ENCODE measurements around the gene ENPP1.

ENPP1 gene

DNA sequence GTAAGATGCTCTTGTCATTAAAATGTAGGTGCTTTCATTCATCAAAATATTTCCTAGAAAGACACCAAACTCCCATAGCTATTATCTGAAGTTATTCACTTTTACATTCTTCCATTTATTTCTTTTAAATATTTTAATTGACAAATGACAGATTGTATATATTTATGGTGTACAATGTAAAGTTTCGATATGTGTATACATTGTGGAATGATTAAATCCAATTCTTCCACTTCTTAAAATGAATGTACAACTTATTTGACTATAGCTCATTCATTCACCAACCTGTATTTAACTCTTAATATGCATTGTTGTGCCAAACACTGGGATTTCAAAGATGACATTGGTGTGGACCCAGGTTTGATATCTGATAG is 102.4 kb downstream of the ENPP1 start:
- Histone ChIP-seq H3K27ac (ENCODE audit: low read depth, low read length) (no peak overlapping the region), H3F3A (ENCODE audit: control insufficient read depth, insufficient read depth) (no peaks in the 10 kb centered on the region), H3K79me2 (ENCODE audit: control insufficient read depth, low read length) (no peaks in the 10 kb centered on the region), H4K20me1 (ENCODE audit: control insufficient read depth, insufficient read depth, low read depth, low read length) (no peaks in the 10 kb centered on the region), H3K9me2 (replicated peaks; ENCODE audit: control insufficient read depth, low read length) (no peaks in the 10 kb centered on the region), H3K36me3 (ENCODE audit: control insufficient read depth, low read length) (no peaks in the 10 kb centered on the region), H3K4me1 (ENCODE audit: control insufficient read depth, low read length) (peaks cover 21% of the 10 kb centered on the region), H3K4me3 (ENCODE audit: low read length) (no peak overlapping the region), H3K9me3 (ENCODE audit: control insufficient read depth, insufficient read depth, low read length) (no peaks in the 10 kb centered on the region), H3K4me2 (ENCODE audit: low read length) (peak overlapping the region; percentile 18; the same call in 1 of the 2 replicates), H3K27me3 (ENCODE audit: control insufficient read depth, low read length) (peaks cover 16% of the 10 kb centered on the region)
- no peak for TF ChIP-seq EZH2phosphoT487 (IDR thresholded peaks at IDR 0.05; ENCODE audit: borderline replicate concordance, low read length)
- TF ChIP-seq, protein P1, sequence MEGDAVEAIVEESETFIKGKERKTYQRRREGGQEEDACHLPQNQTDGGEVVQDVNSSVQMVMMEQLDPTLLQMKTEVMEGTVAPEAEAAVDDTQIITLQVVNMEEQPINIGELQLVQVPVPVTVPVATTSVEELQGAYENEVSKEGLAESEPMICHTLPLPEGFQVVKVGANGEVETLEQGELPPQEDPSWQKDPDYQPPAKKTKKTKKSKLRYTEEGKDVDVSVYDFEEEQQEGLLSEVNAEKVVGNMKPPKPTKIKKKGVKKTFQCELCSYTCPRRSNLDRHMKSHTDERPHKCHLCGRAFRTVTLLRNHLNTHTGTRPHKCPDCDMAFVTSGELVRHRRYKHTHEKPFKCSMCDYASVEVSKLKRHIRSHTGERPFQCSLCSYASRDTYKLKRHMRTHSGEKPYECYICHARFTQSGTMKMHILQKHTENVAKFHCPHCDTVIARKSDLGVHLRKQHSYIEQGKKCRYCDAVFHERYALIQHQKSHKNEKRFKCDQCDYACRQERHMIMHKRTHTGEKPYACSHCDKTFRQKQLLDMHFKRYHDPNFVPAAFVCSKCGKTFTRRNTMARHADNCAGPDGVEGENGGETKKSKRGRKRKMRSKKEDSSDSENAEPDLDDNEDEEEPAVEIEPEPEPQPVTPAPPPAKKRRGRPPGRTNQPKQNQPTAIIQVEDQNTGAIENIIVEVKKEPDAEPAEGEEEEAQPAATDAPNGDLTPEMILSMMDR (IDR thresholded peaks at IDR 0.05; ENCODE audit: low read depth, low read length, poor library complexity, severe bottlenecking): no peak

DNA sequence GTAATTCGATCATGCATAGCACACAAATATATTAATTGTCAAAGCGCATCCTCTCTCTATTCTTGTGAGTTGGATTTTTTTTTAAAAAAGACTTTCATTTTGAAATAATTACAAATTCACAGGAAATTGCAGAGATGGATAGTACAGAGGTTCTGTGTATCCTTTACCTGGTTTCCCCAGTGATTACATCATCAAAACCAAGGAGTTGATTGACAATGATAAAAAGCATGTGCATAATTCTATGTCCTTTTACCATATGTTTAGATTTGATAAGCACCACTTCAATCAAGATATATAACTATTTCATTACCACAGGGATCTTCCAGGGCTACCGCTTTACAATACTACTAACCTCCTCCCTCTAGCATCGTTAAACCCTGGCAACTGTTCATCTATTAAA is 103.1 kb downstream of the ENPP1 start:
- no peaks in the 10 kb centered on the region for H3K9me3 ChIP-seq (ENCODE audit: control insufficient read depth, insufficient read depth, low read length)

DNA sequence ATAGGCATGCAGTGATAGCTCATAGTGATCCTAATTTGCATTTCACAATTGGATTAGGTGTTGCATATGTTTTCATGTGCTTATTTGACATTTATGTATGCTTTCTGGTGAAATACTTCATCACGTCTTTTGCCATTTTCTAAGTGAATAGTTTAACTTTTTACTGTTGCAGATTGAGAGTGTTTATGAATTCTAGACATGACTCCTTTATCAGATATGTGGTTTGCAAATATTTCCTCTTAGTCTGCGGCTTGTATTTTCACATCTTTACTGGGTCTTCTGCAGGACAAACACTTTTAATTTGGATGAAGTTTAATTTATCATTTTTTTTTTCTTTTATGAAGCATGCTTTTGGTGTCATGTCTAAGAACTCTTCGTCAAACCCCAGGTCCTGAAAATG is 104.1 kb downstream of the ENPP1 start:
- Histone ChIP-seq H3K27me3 (ENCODE audit: control insufficient read depth, low read length) (peaks cover 16% of the 10 kb centered on the region), H3F3A (ENCODE audit: control insufficient read depth, insufficient read depth) (no peaks in the 10 kb centered on the region), H3K4me3 (ENCODE audit: low read length) (no peak overlapping the region), H3K9me3 (ENCODE audit: control insufficient read depth, insufficient read depth, low read length) (no peaks in the 10 kb centered on the region), H3K36me3 (ENCODE audit: control insufficient read depth, low read length) (no peaks in the 10 kb centered on the region), H3K4me1 (ENCODE audit: control insufficient read depth, low read length) (peaks cover 29% of the 10 kb centered on the region), H3K79me2 (ENCODE audit: control insufficient read depth, low read length) (no peaks in the 10 kb centered on the region), H3K27ac (ENCODE audit: low read depth, low read length) (no peak overlapping the region), H4K20me1 (ENCODE audit: control insufficient read depth, insufficient read depth, low read depth, low read length) (no peaks in the 10 kb centered on the region), H3K9me2 (replicated peaks; ENCODE audit: control insufficient read depth, low read length) (no peaks in the 10 kb centered on the region), H3K4me2 (ENCODE audit: low read length) (no peak overlapping the region)
- TF ChIP-seq, protein P1 (IDR thresholded peaks at IDR 0.05; ENCODE audit: low read depth, low read length, poor library complexity, severe bottlenecking): no peak
- no peak for TF ChIP-seq EZH2phosphoT487 (IDR thresholded peaks at IDR 0.05; ENCODE audit: borderline replicate concordance, low read length)

More for the DNA sequence above, 103.1 kb downstream of the ENPP1 start:
- H3K79me2 ChIP-seq (ENCODE audit: control insufficient read depth, low read length): no peaks in the 10 kb centered on the region
- TF ChIP-seq, protein P1 (IDR thresholded peaks at IDR 0.05; ENCODE audit: low read depth, low read length, poor library complexity, severe bottlenecking): no peak
- no peak for TF ChIP-seq EZH2phosphoT487 (IDR thresholded peaks at IDR 0.05; ENCODE audit: borderline replicate concordance, low read length)
- no peaks in the 10 kb centered on the region for H4K20me1 ChIP-seq (ENCODE audit: control insufficient read depth, insufficient read depth, low read depth, low read length)
- H3K4me1 ChIP-seq (ENCODE audit: control insufficient read depth, low read length): peaks cover 24% of the 10 kb centered on the region
- no peaks in the 10 kb centered on the region for H3K9me2 ChIP-seq (replicated peaks; ENCODE audit: control insufficient read depth, low read length)
- peaks cover 16% of the 10 kb centered on the region for H3K27me3 ChIP-seq (ENCODE audit: control insufficient read depth, low read length)
- no peak overlapping the region for H3K4me3 ChIP-seq (ENCODE audit: low read length)
- no peak overlapping the region for H3K4me2 ChIP-seq (ENCODE audit: low read length)
- H3F3A ChIP-seq (ENCODE audit: control insufficient read depth, insufficient read depth): no peaks in the 10 kb centered on the region
- no peak overlapping the region for H3K27ac ChIP-seq (ENCODE audit: low read depth, low read length)
- H3K36me3 ChIP-seq (ENCODE audit: control insufficient read depth, low read length): no peaks in the 10 kb centered on the region

DNA sequence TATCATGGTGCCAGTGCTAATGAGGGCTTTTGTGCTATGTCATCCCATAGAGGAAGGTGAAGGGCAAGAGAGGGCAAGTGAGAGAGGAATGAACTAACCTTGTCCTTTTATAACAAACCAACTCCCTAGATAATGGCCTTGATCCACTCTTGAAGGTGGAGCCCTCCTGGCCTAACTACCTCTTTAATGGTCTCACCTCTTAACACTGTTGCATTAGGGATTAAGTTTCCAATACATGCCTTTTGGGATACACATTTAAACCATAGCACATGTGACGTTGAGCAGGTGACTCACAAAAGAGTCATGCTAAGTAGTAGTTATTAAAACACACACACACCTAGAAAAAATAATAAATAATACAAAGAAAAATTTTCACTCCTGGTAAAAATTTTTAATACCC is 106.4 kb downstream of the ENPP1 start:
- H3K27me3 ChIP-seq (ENCODE audit: control insufficient read depth, low read length): peaks cover 14% of the 10 kb centered on the region
- no peak for TF ChIP-seq EZH2phosphoT487 (IDR thresholded peaks at IDR 0.05; ENCODE audit: borderline replicate concordance, low read length)
- TF ChIP-seq, protein P1 (IDR thresholded peaks at IDR 0.05; ENCODE audit: low read depth, low read length, poor library complexity, severe bottlenecking): no peak
- no peaks in the 10 kb centered on the region for H3F3A ChIP-seq (ENCODE audit: control insufficient read depth, insufficient read depth)
- no peaks in the 10 kb centered on the region for H4K20me1 ChIP-seq (ENCODE audit: control insufficient read depth, insufficient read depth, low read depth, low read length)
- no peaks in the 10 kb centered on the region for H3K36me3 ChIP-seq (ENCODE audit: control insufficient read depth, low read length)
- H3K9me2 ChIP-seq (replicated peaks; ENCODE audit: control insufficient read depth, low read length): no peaks in the 10 kb centered on the region
- no peaks in the 10 kb centered on the region for H3K79me2 ChIP-seq (ENCODE audit: control insufficient read depth, low read length)
- H3K9me3 ChIP-seq (ENCODE audit: control insufficient read depth, insufficient read depth, low read length): no peaks in the 10 kb centered on the region
- H3K4me2 ChIP-seq (ENCODE audit: low read length): no peak overlapping the region
- no peak overlapping the region for H3K27ac ChIP-seq (ENCODE audit: low read depth, low read length)
- H3K4me3 ChIP-seq (ENCODE audit: low read length): no peak overlapping the region
- peaks cover 43% of the 10 kb centered on the region for H3K4me1 ChIP-seq (ENCODE audit: control insufficient read depth, low read length)

Measured in DOHH2 (cell line).